NCI-H2227 (cell line): ENCODE results near the gene MARCOL.

Experiments used
- DNase-seq: peaks from one replicate; lab custom pipeline; 2025; ENCODE audit not compliant: unreplicated experiment; lab: John Stamatoyannopoulos, UW

The MARCOL gene, protein sequence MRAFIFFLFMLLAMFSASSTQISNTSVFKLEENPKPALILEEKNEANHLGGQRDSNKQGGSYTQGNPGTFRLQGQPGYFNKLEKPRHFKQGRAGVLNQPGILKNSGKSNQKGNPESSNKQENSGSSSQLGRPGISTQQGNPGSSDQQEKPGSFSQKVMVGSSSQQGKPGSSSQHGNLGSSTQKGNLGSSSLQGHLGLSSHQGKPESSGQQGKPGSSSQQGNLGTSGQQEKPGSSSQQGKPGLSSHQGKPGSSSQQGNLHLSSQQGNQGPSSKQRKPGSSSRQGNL

DNA sequence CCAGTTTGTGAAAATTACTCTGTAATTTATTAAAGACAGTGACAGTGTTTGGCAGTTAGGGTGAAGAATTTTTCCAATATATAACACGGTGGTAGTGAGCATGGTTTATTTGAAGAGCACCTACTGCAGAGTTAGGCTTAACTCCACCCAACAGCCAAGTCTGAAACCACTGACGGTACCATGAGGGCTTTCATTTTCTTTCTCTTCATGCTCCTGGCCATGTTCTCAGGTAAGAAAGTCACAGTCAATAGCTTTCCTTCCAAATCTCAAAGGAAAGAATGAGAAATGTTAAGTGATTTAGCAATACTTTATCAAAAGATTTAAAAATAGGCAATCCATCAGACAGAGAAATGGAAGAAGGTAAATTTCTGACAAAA lies at the start of gene MARCOL:
Gene MARCOL, plus strand, starts transcription at position 108 of the 377 bp plus-strand sequence. Its CDS starts 73 bp downstream, at position 181.
- DNase-seq = no peak

DNA sequence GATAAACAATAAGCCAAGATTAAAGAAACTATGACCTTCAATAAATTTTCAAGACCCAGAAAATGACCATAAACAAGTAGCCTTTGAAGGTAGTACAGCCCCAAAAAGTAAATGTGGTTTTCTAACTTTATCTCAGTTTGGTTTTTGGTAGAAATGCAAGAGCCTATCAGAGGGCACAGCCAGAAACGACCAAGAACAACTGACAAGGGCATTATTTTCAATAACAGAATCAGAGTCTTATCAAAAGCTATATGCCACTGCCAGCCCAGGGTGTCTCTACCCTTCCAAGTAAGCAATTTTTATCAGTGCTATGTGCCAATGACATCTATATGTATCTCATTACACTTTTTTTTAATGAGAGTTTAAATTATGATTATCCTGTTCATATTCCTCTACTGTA lies 47.3 kb upstream of the MARCOL start:
- DNase-seq = no peak

DNA sequence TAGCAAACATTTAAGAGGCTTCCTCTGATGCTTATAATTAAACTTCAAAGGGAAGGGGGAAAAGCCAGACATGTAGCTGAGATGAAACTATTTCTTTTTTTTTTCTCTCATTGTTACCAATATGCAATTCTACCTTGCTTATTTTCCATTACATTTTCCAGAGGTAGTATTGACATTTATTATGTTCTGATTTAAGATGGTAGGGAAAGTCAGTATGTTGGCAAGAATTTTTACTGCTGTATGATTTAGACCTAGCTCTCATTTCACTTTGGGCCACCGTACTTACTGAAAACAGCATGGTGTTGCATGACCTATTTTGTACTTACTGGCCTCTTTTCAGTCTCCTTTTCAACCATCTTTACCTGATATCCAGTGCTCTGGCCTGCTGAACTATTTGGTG lies 45.1 kb upstream of the MARCOL start:
- no peak for DNase-seq

DNA sequence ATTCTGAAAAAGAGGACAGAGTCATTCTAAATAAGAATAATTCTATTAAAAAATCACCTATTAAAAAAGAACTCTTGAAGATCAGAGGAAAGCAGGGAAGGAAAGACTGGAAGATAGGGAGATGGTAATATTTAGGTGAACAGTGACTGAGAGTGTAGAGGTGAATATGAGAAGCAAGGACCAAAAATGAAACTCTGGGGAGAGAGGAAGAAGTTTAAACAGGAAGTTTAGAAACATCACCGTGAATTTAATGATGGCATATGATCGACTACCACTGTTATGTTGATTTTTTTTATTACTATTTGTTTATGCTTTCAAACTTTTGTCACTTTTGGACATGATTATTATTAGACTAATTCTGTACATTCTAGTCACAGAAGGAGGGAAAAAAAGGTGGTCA lies 37.2 kb upstream of the MARCOL start:
- no peak for DNase-seq

DNA sequence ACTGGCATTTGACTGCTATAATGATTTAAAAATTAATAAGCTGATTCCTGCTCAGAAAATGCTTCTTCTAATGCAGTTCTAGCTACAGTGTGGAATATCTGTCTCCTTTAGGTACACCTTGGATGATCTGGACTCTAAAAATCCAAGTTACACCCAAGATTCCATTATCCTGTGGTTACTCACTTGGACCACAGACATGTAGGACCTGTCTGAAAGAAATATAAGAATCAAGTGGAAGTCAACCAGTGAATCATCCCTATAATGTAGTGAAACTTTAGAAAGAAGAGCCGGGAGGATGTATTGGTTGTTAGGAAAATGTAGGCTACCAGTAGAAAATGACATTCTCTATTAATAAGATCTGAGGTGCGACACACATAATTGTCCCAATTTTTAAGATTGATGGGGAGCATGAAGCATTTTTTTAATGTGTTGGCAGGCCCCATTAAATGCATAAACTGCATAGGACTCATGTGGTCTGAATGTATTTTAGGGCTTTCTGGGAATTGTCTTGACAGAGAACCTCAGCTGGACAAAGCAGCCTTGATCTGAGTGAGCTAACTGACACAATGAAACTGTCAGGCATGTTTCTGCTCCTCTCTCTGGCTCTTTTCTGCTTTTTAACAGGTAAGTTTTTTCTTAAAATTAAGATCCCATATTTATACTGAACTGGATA lies 35.7 kb upstream of the MARCOL start, which contains the start of gene SPINK6:
Gene SPINK6, plus strand, starts transcription at position 512 of the 673 bp plus-strand sequence. Its CDS starts 55 bp downstream, at position 567.
- DNase-seq = no peak

DNA sequence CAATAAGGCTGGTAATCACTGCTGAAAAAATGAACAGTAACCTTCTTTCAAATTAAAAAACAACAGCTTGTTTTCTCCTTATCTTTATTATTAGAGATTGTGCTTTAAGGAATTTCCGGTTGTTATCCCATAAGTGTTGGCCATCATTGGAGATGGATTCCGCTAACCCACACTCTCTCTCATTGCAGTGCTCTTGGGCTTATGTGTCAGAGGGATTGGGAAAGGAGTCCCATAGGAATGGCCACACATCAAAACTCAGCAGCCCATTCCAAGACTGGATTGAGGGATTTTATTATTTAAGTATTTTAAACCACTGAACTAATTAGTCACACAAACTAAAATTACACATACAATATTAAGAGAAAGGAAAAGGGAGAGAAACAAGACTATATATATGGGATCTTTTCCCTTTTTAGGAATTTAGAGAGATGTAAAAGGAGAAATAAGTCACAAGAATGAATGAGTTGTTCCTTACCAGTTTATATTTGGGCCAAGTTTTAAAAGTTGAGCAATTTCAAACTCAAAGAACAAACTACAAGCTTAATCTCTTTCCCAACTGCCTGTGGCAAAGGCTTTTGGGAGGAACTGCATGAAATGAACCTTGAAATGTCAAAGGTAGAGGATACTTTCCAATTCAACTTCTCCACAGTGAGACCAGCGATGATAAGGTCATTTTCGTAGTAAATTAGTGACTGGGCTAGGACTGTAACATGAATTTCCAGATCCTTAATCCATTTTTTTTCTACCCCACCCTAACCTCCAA lies 33.1 kb upstream of the MARCOL start:
- no peak for DNase-seq

DNA sequence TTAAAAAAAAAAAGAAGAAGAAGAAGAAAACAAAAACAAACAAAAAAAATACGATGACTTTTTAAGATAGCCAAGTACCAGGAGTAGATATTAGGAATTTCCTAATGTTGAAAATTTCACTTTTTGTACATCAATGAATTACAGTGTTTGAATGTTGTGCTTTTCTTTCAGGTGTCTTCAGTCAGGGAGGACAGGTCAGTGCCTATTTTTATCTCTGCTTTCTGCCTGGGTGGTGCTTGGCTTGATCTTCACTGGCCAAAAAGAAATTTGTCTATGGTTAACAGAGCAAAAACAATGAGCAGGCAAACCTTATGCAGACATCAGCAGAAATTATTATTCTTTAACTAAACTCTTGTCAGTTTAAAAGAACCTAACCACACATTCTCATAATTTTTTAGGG lies 32.5 kb upstream of the MARCOL start:
- DNase-seq = no peak

DNA sequence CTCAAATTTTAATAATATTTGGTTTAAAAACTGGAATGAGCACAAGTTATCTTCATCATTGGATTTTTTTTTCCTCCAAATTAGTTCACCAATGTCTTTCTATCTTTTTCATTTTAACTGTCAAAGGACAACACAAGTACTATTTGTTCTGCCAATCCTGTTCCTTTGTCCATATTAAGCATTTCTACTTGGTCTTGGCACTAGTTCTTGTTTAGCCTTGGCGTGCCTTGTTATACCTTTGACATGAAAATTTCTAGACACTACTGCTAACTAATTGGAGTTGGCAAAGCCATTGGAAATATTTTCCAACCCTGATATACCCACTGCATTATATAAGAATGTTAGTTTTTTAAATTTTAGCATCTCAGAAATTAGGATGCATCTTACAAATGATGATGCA lies 31.7 kb upstream of the MARCOL start:
- no peak for DNase-seq

DNA sequence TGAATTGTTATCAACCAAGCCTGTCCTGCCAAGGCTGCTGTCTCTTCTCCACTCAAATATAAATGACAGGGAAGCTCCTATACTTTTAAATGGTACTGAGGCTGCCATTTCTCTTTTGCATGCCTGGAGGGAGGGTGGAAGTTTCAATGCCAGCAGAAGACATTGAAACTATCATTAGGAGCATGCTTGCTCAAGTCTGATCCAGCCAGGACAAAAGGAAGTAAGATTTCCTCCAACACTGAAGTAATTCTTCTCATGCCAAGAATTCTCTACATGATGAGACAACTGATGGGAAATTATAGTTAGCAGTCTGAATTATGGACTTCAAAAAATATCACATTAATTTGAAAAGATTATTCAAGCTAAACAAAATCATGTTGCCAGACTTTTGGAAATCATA lies 30.1 kb upstream of the MARCOL start:
- no peak for DNase-seq

DNA sequence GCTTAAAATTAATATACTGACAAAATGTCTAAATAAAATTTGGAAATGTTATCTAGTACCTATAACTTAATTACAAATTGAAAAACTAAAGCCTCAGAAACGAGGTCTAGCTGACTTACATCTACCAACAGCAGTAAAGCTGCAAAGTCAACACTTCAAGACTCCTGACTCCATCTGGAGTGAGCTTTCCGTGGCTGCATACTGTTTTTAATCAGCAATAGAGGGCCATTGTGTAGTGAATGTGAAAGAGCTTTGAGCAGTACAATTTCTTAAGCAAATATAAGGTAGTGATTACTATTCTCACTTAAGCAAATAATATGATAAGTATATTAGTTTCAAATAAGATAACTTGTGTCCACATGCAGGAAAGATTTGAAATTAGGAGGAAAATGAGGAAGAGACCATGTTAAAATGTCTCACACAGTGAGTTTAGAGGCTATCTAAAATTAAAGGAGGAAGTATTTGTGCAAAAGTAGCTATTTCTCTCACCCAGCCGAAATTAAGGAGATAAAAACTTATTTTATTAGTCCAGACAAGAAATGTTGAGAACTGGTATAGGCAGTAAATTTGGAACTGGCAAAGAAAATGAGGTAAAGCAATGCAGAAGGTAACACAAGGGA lies 29.1 kb upstream of the MARCOL start:
- DNase-seq = no peak

DNA sequence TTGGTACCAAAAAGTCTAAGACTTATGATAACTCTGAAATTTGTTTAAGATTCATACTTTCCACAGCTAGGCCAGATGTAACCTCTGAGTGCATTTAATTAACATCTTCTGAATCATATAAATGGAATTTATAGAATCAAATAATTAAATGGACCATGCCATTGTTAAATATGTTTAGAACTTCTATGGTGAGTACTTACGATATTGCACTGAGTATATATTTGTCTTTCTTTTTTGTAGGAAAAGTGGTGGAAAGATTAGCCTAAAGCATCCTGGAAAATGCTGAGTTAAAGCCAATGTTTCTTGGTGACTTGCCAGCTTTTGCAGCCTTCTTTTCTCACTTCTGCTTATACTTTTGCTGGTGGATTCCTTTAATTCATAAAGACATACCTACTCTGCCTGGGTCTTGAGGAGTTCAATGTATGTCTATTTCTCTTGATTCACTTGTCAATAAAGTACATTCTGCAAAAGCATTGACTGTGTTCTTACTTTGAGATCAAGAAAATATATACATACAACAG lies 23.6 kb upstream of the MARCOL start:
- DNase-seq = no peak

DNA sequence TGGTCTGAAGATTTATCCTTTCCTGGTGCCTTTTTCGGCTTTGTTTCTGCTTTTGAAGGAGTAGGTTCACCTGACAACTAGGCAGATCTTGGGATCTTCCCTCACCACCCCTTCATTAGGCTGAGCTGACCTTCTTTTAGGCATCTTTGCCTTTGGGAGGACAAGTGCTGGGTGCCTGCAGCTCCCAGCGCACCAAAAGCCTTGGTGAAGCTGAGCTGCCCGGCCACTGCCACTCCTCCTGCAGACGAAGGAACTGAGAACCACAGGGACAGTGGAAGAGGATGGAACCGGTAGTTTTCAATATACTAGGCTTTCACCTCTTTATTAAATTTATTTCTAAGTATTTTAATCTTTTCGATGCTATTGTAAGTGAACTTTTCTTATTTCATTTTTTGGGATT lies 16.8 kb upstream of the MARCOL start:
- DNase-seq = no peak

DNA sequence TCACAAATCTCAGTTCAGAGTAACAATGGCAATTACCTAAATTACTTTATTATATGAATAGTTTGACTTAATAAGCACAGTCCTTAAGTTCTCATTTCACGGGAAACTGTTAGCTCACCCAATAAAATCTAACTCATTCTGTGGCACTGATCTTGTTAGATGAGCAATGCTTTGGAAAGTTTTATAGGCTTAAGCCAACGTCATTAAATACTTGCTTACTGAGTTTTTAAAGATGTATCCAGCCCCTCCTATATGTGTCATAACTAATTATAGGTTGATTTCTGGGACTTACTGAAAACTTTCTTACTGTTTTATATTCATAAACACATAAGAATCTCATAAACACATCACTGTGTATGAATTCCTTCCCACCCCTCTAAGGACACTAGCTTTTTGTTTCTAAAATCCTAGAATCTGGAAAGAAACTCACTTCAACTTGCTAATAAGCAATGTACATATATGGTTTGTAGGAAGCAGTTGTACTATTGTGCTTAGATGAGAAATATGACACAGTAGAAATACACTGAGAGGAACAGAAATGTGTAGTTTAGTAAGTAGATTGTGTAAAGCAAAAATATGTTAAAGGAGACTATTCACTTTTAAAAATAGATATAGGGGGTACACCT lies 14.1 kb upstream of the MARCOL start:
- DNase-seq = no peak

DNA sequence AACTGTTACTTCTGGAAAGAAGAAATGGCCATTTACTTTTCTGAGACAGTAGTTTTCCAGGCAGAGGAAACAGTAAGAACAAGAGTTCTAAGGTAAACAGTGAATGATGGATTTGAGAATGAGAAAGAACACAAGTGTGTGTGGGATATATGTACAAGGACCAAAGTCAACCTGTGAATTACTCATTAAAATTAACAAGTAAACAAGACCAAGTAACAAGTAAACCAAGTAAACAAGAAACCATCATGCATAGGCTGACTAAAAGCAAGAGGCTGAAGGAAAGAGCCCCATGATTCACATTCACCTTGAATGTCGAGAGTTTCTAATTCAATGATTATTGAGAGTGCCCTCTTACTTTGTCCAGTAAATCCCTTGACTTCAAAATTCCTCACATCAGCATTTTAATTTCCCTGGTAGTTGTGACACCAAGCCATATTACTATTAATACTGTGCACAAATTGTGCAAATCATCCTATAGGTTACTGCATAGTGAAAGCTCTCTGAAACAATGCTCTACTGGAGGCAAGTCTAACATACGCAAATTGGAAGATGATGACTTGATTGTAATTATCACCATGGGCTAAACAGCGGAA lies 9.8 kb upstream of the MARCOL start:
- no peak for DNase-seq

DNA sequence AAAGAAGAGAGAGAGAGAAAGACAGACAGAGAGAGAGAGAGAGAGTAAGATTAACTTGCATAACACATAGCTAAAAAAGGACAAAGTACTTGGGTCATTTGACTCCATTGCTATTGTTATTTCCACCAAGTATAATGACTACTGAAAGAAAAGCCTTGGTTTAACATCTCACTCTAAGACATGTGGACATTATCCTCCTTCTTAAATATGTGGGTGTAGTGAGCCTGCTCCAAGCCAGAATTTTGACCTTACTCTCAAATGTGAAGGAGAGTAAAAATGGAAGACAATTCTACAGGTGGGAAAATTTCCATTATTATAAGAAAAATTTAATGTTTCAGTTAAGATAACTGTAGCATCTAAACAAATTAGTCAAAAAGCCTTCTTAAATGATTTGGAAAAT lies 8.5 kb upstream of the MARCOL start:
- DNase-seq = no peak

DNA sequence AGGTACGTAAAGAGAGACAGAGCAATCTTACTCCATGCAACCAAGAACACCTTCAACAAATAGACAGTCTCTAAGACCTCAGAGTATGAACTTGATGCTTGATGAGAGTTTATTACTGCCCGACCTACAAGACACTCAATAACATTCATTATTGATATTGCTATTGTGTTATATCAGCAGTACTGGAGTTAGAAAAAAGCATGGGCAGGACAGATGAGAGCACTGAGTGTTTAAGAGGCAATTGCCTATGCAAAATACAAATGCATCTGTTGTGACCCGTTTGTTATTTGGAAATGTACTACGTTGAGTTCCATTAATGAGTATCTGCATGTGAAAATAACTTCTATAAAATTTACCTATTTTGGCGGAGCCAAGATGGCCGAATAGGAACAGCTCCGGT lies 8.1 kb upstream of the MARCOL start:
- DNase-seq = no peak

DNA sequence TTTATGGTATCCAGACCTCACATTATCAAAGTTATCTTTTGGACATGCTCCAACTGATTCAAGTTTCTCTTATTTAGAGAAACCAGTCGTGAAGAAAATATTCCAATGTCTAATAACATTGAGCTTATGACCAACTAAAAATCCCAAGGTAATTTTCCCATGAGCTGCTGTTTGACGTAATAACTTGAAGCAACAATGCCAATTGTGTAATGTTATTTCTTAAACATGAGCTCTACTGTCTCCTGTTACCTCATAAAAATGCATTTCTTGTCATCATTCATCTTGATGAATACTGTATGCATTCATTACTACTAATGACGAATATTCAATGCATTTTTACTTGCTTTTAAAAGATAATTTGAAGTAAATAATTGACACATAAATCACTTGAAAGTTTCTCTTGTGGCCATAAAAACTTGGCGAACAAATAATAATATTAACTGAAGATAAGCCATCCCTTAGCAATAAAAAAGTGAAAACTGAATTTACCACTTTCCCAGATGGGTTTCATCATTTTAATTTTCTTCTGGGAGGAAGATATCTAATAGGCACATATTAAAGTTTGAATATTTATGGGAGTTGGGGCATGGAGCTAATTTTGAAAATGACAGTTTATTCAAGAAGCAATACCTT lies 424 bp upstream of the MARCOL start:
- DNase-seq = no peak

DNA sequence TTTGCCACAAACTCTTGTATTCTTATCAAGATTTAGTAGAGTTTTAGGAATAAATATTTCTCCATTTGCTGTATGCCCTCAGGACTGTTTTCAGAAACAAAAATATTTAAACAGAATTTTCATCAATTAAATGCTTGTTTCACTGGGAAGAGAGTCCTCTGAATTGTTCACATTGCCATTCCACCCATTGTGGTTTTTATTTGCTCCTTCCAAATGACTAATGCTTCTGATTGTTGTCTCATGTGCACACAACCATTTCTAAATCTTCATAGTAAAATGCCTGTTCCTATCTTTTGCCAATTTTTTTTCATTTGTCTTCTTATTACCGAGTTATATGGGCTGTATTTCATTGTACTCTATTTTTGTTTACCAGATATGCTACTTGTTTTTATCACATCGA lies 10.6 kb downstream of the MARCOL start:
- DNase-seq = no peak

DNA sequence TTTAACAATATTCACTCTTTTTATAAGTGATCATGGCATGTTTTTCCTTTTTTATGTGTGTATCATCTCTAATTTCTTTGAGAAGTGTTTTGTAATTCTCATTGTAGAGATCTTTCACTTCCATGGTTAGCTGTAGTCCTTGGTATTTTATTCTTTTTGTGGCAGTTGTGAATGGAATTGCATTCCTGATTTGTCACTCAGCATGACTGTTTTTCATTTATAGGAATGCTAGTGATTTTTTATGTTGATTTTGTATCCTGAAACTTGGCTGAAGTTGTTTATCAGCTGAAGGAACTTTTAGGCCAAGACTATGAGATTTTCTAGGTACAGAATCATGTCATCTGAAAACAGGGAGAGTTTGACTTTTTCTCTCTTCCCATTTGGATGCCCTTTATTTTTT lies 17.1 kb downstream of the MARCOL start:
- no peak for DNase-seq

DNA sequence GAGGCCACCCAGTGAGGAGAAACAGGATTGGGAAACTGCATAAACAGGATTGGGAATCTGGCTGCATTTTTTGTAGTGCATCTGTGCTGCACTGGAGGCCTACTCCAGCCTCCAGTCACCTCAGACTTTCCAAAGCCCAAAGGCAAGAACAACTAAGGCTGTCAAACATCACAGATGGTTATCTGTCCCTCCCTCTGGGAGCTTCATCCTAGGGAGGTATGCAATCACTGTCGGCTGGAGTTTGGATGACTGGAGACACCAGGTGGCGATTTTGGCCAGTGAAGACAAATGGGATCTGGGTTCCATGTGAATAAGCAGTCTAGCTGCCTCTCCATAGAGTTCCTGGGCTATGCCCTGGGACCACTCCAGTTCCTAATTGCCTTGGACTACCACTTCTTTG lies 21.0 kb downstream of the MARCOL start:
- no peak for DNase-seq
